OCI-LY3 (cell line): ENCODE data around the gene GPR87.

Experiments used
- H2AFZ ChIP-seq: fragments of 200-600, 300-600 bp; shearing (Covaris generic); 2 replicates; pipeline ENCODE4 v1.6.0; 2014; ENCODE audit warnings: antibody characterized with exemption, low read depth, low read length
- H3K27ac ChIP-seq: fragments of 200-600, 300-600 bp; sonication (generic); 2 replicates; pipeline ENCODE4 v1.5.1; 2014; ENCODE audit warnings: mild to moderate bottlenecking, low read length, moderate library complexity, mixed read lengths
- H3K27me3 ChIP-seq: fragments of 200-600, 300-600 bp; sonication (generic); 2 replicates; pipeline ENCODE4 v1.6.1; 2014; ENCODE audit warnings: low read depth, low read length, mixed read lengths
- H3K36me3 ChIP-seq: fragments of 200-600, 300-600 bp; sonication (generic); replicated peaks from 2 replicates; pipeline ENCODE3; 2014; ENCODE audit warnings: low read depth, low read length, mixed read lengths
- H3K4me1 ChIP-seq: fragments of 300-600, 200-600 bp; sonication (generic); 2 replicates; pipeline ENCODE4 v1.6.1; 2014; ENCODE audit warnings: low read length, mixed read lengths
- H3K4me2 ChIP-seq: fragments of 200-600, 300-600 bp; sonication (generic); 2 replicates; pipeline ENCODE4 v1.6.1; 2014; ENCODE audit warnings: low read length, mixed read lengths
- H3K4me3 ChIP-seq: fragments of 300-600, 200-600 bp; sonication (generic); 2 replicates; pipeline ENCODE4 v1.5.1; 2014; ENCODE audit warnings: antibody characterized with exemption, mild to moderate bottlenecking, low read length, moderate library complexity
- H3K79me2 ChIP-seq: fragments of 300-600, 200-600 bp; shearing (Covaris generic); 2 replicates; pipeline ENCODE4 v1.6.1; 2014; ENCODE audit warnings: mild to moderate bottlenecking, low read length, mixed read lengths
- H3K9ac ChIP-seq: fragments of 300-600, 200-600 bp; shearing (Covaris generic); 2 replicates; pipeline ENCODE4 v1.6.0; 2014; ENCODE audit warnings: mild to moderate bottlenecking, low read length, moderate library complexity
- H3K9me3 ChIP-seq: fragments of 200-600, 300-600 bp; shearing (Covaris generic); 2 replicates; pipeline ENCODE4 v1.6.1; 2014; ENCODE audit warnings: low read length, mixed read lengths; ENCODE audit not compliant: insufficient read depth
- H4K20me1 ChIP-seq: fragments of 200-600, 300-600 bp; sonication (generic); 2 replicates; pipeline ENCODE4 v1.6.1; 2016; ENCODE audit warnings: low read length, mixed read lengths; ENCODE audit not compliant: insufficient read depth
- CTCF ChIP-seq: fragments of 200-600, 300-600 bp; sonication (generic); IDR thresholded peaks from 2 replicates; pipeline ENCODE4 v1.5.1; 2014; ENCODE audit warnings: antibody characterized with exemption, low read length, low read depth
- EZH2phosphoT487 ChIP-seq: fragments of 200-600 bp; shearing (Covaris generic); IDR thresholded peaks from 2 replicates; pipeline ENCODE4 v1.6.1; 2018; ENCODE audit warnings: antibody characterized with exemption, mixed run types, low read depth

The GPR87 gene, protein sequence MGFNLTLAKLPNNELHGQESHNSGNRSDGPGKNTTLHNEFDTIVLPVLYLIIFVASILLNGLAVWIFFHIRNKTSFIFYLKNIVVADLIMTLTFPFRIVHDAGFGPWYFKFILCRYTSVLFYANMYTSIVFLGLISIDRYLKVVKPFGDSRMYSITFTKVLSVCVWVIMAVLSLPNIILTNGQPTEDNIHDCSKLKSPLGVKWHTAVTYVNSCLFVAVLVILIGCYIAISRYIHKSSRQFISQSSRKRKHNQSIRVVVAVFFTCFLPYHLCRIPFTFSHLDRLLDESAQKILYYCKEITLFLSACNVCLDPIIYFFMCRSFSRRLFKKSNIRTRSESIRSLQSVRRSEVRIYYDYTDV

GRCh38 chr3:151316267-151316991 lies at the start of gene GPR87:
Gene GPR87 (minus strand): TSS chr3:151316820. CDS start chr3:151300100, 16,720 bp downstream.
- TF ChIP-seq CTCF, result no peak
- no peak for TF ChIP-seq EZH2phosphoT487
- peak within 1 kb of the TSS; percentile 67 for H3K4me2 ChIP-seq
- peak within 1 kb of the TSS; percentile 28 for H3K4me3 ChIP-seq
- H3K27me3 ChIP-seq, result no peaks in the 10 kb centered on the region
- H3K79me2 ChIP-seq, result no peaks in the 10 kb centered on the region
- H2AFZ ChIP-seq, result peak within 1 kb of the TSS; percentile 17
- peak within 1 kb of the TSS; percentile 7; the same call in 1 of the 2 replicates for H3K9ac ChIP-seq
- H4K20me1 ChIP-seq, result no peaks in the 10 kb centered on the region
- peaks cover 33% of the 10 kb centered on the region for H3K4me1 ChIP-seq
- no peaks in the 10 kb centered on the region for H3K9me3 ChIP-seq
- H3K27ac ChIP-seq, result peak within 1 kb of the TSS; percentile 16; the same call in 1 of the 2 replicates
- H3K36me3 ChIP-seq, result no peaks in the 10 kb centered on the region

- no peak overlapping the region for H2AFZ ChIP-seq
- TF ChIP-seq EZH2phosphoT487 (no peak), CTCF (no peak)
Observed at GRCh38 chr3:151362751-151363174, 46.1 kb upstream of the GPR87 start.

DNA sequence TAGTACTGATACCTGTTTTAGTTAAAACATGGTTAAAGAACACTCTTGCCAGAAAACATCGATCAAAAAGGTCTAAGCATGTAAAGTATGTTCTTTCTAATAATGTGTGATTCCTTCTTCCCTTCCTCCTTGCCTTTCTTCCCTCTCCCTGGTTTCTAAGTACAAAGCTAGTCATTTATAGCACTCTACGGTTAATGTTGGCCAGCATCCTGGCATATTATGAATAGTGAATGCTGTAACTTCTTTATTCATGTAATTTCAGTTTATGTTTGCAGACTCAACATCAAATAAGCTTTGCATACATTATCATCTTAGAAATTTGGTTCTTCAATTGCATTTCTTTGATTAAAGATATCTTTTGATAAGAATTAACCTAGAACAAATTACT lies 40.8 kb upstream of the GPR87 start:
- Histone ChIP-seq H3K4me3 (no peak overlapping the region), H3K79me2 (no peaks in the 10 kb centered on the region), H4K20me1 (no peaks in the 10 kb centered on the region), H3K4me2 (no peak overlapping the region), H3K9me3 (no peaks in the 10 kb centered on the region), H2AFZ (no peak overlapping the region), H3K4me1 (peaks cover 23% of the 10 kb centered on the region), H3K36me3 (no peaks in the 10 kb centered on the region), H3K27me3 (no peaks in the 10 kb centered on the region), H3K27ac (no peak overlapping the region), H3K9ac (no peak overlapping the region)
- TF ChIP-seq EZH2phosphoT487 (no peak), CTCF (no peak)

More at GRCh38 chr3:151362751-151363174, 46.1 kb upstream of the GPR87 start:
- Histone ChIP-seq H4K20me1 (no peaks in the 10 kb centered on the region), H3K4me3 (no peak overlapping the region), H3K27ac (no peak overlapping the region), H3K9me3 (no peaks in the 10 kb centered on the region), H3K27me3 (no peaks in the 10 kb centered on the region), H3K4me2 (no peak overlapping the region), H3K36me3 (no peaks in the 10 kb centered on the region), H3K4me1 (peaks cover 16% of the 10 kb centered on the region), H3K9ac (no peak overlapping the region), H3K79me2 (no peaks in the 10 kb centered on the region)

DNA sequence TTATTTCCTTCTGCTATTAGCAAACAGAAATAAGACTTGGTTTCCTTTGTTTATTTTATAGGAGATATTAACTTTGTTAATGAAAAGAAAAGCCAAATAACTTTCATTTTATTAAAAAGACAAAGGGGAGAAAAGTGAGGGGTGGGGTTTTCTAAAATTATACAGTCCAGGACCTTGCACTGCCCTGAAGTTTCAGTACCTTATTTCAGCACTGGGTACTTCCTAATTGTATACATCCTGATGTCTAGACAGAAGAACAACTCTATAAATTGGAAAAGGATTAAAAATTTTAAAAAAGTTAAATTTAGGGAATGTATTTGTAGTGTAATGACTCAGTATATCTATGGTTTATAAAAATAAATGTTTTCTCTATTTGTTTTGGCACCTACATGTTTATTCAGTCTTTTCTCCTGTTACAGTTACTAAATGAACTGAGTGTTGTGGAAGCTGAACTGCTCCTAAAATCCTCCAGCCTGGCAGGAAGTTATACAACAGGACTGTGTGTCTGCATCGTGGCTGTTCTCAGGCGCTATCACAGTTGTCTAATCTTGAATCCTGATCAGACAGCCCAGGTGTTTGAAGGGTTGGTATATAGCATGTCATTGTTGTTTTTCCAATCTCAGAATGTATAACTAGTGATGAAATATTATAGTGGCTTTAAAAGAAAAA lies 40.3 kb upstream of the GPR87 start:
- Histone ChIP-seq H3K4me3 (no peak overlapping the region), H3K27me3 (no peaks in the 10 kb centered on the region), H3K79me2 (no peaks in the 10 kb centered on the region), H3K4me2 (peak overlapping the region; percentile 24; the same call in 1 of the 2 replicates), H2AFZ (no peak overlapping the region), H3K4me1 (peaks cover 29% of the 10 kb centered on the region), H3K27ac (no peak overlapping the region), H3K9ac (no peak overlapping the region), H3K36me3 (no peaks in the 10 kb centered on the region), H4K20me1 (no peaks in the 10 kb centered on the region), H3K9me3 (no peaks in the 10 kb centered on the region)
- TF ChIP-seq EZH2phosphoT487, result no peak
- TF ChIP-seq CTCF, result no peak
